ENCODE measurements around the gene ASPSCR1.
"Not testable (repeated sequence)": the region's sequence is repeated elsewhere in the genome, so short reads cannot be mapped to it uniquely, and the experiment has no call there.

The ASPSCR1 gene

DNA sequence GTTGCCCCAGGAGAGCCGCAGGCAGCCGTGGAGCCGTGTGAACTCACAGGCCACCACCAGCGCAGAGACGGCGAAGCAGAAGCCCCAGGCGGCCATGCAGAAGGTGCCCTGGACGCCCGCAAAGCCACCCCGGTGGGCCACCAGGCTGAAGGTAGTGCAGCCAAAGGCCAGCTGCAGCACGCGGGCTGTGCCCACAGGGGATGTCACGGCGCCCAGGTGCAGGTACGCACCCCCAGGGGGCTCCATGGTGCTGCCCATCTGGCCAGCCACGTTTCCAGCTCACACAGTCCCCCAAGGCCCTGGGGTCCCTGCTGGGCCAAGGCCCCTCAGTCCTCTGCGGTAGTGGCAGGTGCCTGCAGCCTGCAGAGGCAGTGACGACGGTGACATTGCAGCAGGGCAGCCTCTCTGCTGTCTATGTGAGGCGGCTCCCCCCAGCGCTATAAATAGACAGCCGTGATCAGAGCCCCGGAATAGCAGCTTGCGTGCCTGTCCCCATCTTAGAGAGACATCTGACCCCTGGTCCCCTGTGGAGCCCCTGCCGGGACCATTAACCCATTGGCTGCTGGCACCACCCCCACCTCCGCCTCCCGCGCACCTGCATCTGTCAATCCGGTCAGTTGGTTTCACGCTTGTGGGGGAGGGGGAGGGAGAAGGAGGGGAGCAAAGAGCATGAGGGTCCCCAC is 35.8 kb upstream of the ASPSCR1 start:
- DNase-seq (ENCODE audit: low read depth): no peak

DNA sequence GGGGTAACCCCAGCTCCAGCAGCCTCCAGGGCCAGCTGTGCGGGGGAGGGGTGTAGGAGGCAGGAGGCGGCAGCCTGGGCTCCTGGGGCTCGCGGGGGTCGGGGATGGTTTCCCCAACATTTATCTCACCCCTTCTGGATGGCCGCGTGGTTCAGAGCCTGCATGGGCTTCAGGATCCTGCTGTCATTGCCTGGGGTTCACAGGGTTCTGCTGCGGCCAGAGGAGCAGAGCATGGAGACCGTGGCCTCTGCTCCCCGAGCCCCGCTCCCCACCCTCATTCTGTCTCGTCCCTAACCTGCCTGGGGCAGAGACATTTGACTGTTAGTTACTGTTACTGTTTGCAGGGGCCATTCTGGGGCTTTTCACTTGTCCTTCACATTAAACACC is 35.3 kb upstream of the ASPSCR1 start:
- DNase-seq (ENCODE audit: low read depth): no peak

DNA sequence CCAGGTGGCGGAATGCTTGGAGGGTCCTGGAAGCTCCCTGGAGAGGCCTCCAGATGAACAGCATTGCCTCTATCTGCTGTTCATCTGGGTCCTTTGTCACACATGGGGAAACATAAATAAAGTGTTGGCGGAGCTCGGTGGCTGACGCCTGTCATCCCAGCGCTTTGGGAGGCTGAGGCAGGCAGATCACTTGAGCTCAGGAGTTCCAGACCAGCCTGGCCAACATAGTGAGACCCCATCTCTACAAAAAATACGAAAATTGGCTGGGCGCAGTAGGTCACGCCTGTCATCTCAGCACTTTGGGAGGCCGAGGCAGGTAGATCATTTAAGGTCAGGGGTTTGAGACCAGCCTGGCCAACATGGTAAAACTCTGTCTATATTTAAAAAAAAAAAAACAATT is 32.6 kb upstream of the ASPSCR1 start:
- DNase-seq (ENCODE audit: low read depth): no peak

DNA sequence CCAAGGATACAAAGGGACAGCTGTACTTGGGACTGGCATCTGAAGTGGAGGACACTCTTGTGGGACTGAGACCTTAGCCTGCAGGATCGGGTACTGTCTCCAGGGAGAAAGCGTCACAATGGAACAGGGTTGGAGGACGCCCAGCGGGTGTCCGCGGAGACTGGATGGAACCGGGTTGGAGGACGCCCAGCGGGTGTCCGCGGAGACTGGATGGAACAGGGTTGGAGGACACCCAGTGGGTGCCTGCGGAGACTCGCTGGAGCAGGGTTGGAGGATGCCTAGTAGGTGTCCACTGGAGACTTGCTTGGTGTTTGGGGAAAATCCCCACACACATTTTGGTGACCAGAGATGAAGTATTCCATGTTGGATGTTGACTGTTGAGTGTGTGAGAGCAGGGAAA is 30.2 kb upstream of the ASPSCR1 start, which contains the start of gene MYADML2:
MYADML2 (minus strand) TSS at position 45 of the 400 bp plus-strand sequence. CDS start 5,492 bp downstream, outside the sequence.
- DNase-seq (ENCODE audit: low read depth): no peak

DNA sequence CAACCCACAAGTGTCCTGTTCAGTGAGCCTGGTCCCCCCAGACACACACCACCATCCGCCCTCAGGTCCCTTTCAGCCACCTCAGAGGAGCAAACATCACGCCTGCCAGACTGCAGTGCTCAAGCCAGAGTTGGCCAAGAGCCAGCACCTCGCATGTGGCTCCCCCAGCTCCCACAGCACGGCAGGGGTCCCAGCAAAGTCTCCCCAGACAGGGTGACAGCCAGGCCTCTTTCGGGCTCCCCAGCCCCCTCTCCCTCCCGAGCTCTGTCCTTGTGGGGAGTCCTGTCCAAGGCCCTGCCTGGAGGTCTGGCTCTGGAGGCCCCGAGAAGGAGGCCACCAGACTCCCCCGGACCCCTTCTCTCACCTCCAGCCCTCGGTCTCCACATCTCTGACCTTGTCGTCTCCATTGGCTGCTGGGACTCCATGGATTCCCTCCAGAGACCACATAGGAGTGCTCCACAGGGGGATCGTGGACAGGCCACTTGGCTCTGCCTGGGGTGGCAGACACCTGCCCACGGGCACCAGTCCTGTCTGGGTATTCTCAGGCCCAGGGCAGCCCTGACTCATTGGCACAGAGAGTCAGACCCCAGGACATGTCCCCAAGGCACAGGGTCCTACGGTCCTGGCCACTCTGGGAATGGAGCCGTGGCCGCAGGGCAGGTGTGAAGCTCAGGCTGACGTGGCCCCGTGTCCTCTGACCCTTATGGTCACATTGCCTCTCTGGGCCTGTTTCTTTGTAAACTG is 28.6 kb upstream of the ASPSCR1 start:
- no peak for DNase-seq (ENCODE audit: low read depth)

DNA sequence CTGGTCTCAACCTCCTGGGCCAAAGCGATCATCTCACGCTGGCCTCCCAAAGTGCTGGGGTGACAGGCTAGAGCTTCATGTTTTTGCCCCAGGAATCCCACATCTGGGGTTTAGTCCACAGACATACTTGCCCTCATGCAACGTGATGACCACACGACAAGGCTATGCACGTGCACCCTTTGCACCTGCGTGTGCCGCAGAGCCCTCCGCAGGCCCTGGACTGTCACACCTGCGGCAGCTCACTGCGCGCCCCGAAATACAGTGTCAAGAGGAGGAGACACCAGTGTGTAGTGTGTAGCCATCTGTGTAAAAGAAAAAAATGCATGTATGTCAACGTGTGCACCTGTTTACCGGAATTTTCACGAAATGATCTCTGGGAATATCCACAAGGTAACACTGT is 26.9 kb upstream of the ASPSCR1 start:
- DNase-seq (ENCODE audit: low read depth): no peak

DNA sequence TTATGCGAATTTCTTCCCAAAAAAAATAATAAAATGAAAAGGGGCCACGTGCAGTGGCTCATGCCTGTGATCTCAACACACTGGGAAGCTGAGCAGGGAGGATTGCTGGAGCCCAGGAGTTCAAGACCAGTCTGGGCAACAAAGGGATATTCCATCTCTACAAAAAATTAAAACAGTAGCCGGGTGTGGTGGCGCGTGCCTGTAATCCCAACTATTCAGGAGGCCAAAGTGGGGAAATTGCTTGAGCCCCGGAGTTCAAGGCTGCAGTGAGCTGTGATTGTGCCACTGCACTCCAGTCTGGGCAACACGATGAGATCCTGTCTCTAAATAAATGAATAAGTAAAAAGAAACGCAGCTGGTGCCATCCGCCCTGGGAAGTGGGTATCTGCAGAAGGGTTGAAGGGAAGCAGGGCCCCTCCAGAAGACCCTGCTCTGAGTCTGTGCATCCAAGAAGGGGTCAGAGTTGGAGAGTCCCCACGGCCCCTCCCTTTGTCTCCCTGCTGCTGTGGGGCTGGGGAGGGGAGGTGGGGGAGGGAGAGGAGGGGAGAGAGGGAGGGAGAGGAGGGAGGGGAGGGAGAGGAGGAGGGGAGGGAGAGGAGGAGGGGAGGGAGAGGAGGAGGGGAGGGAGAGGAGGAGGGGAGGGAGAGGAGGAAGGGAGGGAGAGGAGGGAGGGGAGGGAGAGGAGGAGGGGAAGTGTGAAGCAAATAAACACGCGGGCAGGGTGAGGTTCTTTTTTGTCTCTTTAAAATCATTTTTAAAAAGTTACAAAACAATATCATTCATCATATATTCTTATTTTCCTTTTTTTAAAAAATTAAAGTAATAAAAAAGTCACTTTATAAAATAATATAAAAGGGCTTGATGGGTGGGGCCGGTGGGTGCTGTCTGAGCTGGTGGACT is 25.4 kb upstream of the ASPSCR1 start:
- no peak for DNase-seq (ENCODE audit: low read depth)

DNA sequence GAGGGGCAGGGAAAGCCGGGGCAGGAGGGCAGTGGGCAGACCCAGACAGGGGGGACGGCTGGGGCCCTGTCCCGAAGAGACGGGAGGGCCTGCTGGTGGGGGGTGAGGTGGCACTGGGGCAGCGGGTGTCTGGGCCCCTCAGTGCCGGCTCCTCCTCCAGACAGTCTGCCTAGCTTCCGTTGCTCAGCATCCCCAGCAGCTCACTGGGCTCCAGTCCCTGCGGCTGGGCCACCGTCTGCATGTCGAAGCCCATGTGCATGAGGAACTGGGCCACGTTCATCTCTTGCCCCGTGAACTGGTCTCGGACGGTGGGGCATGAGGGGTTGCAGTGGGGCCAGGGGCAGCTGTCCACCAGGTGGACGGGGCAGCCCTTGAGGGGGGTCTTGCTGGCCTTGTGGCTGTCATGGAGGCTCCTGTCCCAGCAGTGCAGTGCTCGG is 24.6 kb upstream of the ASPSCR1 start:
- DNase-seq (ENCODE audit: low read depth): no peak

DNA sequence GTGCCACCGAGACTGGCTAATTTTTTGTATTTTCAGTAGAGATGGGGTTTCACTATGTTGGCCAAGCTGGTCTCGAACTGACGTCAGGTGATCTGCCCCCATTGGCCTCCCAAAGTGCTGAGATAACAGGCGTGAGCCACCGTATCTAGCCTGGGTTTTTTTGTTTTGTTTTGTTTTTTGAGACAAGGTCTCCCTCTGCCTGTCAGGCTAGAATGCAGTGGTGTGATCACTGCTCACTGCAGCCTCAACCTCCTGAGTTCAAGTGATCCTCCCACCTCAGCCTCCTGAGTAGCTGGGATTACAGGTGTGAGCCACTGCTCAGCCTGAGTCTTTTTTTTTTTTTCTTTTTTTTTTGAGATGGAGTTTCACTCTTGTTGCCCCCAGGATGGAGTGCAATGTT is 24.0 kb upstream of the ASPSCR1 start:
- DNase-seq (ENCODE audit: low read depth): not testable (repeated sequence)

DNA sequence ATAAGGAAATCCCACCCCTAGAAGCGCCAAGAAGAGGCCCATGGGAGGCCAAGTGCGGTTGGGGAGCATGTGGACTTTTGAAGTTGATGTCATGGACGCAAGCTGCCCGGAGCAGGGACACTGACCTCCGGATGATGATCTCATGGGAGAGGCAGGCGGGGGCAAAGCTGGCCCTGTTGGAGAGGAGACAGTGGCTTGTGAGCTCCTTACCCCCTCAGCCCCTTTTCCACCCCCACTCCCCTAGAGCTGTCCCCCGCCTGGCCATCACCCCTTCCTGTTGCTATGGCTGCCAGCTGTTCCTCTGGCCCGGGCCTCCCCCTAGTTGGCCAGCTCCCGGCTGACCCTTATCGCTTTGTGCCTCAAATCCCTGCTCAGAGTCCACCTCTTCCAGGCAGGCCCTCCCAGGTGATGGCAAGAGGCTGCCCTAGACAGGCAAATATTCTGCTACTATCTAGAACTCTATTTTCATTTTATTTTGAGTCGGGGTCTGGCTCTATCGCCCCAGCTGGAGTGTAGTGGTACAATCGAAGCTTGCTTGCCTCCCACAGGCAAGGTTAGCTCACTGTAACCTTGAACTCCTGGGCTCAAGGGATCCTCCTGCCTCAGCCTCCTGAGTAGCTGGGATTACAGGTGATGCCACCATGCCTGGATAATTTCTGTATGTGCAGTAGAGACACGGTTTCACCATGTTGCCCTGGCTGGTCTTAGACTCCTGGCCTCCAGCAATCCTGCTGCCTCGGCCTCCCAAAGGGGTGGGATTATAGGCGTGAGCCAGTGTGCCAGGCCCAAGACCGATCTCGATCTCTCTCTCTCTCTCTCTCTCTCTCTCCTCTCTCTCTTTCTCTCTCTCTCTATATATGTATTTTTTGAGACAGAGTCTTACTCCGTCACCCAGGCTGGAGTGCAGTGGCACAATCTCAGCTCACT is 23.0 kb upstream of the ASPSCR1 start:
- no peak for DNase-seq (ENCODE audit: low read depth)

DNA sequence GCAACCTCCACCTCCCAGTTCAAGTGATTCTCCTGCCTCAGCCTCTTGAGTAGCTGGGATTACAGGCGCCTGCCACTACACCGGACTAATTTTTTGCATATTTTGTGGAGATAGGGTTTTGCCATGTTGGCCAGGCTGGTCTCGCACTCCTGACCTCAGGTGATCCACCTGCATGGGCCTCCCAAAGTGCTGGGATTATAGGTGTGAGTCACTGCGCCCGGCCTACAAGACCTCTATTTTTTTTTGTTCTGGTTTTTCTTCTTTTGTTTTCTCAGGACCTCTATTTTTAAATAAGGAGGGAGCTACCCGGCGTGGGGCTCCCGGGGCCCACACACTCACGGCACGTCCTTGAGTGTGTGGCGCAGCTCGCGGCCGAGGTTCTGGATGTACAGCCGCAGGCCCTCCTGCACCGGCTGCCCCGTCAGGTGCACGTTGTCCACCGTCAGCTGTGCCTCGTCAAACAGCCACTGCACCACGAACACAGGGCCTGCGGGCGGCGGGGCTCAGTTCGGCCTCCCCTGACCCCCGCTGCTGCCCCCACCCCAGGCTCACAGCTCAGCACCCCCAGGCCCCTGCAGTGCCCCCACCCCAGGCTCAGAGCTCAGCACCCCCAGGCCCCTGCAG is 22.3 kb upstream of the ASPSCR1 start:
- DNase-seq (ENCODE audit: low read depth): no peak

DNA sequence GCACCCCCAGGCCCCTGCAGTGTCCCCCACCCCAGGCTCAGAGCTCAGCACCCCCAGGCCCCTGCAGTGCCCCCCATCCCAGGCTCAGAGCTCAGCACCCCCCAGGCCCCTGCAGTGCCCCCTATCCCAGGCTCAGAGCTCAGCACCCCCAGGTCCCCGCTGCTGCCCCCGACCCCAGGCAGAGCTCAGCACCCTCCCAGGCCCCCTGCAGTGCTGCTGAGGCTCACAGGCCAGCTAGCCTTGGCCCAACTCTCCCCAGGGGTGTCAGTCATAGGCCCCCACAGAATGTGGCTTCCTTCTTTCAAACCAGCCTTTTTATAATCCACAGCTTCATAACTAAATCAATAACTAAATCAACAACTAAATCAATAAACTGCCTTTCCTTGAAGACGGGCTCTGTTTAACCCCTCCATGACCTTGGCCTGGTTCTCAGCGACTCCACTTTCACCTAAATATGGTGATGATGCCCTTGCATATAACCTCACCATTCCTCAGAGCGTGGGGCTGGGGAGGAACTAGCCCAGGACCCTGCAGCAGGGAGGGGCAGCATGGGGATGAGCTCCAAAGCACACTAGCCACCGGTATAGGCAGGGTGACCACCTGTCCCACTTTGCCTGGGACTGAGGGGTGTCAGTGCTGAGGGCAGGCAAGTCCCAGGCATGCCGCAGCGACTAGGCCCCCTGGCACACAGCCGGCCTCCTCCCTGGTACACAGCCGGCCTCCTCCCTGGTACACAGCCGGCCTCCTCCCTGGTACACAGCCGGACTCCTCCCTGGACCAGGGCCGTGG is 21.5 kb upstream of the ASPSCR1 start:
- DNase-seq (ENCODE audit: low read depth): no peak

DNA sequence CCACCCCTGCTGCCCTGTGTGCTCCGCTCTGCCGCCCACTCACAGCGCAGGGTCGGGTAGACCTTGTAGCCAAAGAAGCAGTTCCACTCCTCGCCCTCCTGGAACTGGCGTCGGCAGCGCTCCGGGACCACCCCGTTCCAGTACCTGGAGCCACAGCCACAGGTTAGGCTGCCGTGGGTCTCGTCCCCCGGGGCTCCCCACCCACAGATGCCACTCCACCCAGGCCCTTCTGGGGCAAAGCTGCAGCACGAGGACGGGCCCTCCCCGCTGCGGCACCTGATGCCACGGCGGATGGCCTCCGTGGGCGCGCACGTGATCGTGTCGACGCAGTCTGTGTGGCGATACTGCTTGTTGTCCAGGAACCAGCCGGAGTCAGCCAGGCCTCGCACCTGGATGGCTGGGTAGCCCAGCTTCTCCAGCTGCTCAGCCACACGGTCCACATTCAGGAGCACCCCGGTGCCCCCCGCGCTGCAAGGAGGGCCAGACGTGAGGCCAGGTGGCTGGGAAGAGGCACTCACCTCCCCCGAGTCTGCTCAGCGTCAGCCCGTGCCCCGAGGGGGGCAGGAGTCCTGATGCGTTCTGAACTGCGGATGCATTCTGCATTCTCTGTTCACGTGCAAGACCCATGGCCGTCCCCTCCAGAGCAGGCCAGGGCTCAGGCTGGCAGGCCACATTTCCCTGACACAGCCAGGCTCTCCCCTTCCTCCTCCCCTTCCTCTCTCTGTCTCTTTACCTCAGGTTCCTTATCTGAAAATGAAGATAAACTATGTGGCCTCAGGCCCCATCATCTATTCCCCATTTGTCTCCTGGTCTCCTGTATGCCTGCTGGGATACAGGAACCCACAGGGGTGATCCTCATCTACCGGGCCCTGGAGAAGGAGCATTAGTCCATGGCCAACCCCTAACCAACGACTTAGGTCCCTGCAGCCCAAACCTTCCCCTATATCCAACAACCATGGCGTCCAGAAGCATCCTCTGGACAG is 20.5 kb upstream of the ASPSCR1 start:
- DNase-seq (ENCODE audit: low read depth): no peak

DNA sequence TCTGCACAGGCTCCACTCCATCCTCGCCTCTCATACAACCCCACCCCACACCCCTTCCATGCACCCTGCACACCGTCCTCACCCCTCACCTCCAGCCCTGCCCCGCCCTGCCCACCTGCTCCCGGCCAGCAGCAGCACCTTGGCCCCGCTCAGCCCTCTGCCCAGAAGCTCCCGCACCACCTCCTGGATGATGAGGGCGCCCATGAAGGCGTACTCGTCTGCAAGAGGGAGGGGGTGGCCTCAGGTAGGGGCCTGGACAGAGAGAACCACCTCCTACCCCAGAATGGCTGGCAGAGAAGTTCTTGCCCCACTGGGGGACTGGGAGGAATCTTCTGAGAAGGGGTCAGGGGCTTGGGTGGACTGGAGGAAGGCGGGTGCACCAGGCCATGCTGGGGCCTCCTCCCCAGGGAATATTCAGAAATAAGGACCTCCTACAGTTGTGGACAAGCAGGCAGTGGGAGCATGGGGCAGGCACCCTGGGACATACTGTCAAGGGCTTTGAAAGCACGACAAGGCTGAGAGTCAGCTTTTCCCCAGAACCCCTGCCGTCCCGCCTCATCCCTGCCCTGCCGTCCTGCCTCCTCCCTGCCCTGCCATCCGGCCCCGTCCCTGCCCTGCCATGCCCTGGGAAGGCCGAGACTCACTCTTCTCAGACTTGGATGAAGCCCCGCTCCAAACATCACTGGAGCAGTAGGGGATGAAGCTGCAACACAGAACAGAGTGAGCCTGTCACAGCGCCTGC is 19.6 kb upstream of the ASPSCR1 start:
- no peak for DNase-seq (ENCODE audit: low read depth)

DNA sequence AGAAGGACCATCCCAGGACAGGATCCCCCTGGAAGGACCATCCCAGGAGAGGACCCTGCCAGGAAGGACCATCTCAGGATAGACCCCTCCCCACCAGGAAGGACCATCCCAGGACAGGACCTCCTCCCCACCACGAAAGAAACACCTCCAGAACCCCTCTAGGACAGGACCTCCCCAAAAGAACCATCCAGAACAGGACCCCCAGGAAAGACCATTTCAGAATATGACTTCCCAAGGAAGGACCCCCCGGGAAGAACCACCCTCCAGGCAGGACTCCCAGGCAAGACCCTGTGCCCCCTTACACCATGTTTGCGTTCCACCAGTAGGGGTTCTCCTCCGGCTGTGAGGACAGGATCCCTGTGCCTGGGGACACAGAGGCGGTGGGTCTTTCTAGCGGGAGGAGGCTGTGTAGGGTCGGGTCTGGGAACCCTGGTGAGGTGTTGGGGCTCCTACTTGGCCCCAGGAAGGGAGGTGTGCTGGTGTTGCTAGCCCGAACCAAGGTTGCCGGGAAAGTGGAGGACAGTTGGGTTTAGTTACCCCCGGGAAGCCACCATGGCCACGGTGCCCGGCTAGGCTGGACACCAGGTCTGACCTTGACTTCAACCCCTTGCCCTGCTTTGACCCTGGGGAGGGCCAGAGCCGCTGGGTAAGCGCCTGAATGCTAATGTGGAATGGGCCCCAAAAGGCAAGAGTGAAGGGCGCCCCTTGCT is 18.6 kb upstream of the ASPSCR1 start:
- DNase-seq (ENCODE audit: low read depth): no peak

DNA sequence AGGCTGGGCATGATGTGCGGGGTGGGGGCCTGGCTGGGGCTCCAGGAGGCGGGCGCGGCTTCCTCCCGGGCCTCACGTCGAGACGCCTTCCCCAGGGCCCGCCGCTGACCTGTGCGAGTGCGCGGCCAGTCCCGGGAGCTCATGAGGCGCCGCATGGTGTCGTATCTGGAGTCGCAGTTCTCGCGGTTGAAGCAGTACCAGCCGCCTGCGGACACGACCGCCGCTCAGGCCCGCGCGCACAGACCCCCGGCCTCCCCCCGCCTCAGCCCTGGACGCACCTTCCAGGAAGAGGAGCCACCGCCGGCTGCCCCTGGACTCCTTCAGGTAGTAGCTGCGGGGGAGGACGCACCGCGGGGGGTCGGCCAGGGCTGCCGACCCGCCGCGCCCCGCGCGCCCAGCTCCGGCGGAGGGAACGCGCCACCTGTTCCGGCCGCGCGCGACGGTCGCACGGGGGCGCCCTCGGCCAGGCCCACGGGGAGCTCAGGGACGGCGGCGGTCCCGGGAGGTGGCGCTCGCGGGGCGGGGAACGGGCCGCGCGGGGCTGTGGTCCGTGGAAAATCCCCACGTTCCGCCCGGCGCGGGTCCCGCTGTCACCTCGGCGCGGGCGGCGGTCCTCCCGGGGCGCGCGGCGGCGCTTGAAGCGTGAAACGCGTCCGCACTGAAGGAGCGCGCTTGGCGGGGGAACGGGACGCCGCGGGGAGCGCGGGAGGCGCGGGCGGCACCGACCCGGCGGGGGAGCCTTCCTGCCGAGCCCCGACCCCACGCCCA is 17.9 kb upstream of the ASPSCR1 start:
- DNase-seq (ENCODE audit: low read depth): no peak
